ENCODE results near the gene ACTN3.

GRCh38 chr11:66546966-66547661 lies 411 bp downstream of the ACTN3 start:
- TF ChIP-seq, protein P1, sequence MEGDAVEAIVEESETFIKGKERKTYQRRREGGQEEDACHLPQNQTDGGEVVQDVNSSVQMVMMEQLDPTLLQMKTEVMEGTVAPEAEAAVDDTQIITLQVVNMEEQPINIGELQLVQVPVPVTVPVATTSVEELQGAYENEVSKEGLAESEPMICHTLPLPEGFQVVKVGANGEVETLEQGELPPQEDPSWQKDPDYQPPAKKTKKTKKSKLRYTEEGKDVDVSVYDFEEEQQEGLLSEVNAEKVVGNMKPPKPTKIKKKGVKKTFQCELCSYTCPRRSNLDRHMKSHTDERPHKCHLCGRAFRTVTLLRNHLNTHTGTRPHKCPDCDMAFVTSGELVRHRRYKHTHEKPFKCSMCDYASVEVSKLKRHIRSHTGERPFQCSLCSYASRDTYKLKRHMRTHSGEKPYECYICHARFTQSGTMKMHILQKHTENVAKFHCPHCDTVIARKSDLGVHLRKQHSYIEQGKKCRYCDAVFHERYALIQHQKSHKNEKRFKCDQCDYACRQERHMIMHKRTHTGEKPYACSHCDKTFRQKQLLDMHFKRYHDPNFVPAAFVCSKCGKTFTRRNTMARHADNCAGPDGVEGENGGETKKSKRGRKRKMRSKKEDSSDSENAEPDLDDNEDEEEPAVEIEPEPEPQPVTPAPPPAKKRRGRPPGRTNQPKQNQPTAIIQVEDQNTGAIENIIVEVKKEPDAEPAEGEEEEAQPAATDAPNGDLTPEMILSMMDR (conservative IDR thresholded peaks at IDR 0.05; ENCODE audit: low read depth in 2 of 2) = no peak
- TF ChIP-seq, protein P2, sequence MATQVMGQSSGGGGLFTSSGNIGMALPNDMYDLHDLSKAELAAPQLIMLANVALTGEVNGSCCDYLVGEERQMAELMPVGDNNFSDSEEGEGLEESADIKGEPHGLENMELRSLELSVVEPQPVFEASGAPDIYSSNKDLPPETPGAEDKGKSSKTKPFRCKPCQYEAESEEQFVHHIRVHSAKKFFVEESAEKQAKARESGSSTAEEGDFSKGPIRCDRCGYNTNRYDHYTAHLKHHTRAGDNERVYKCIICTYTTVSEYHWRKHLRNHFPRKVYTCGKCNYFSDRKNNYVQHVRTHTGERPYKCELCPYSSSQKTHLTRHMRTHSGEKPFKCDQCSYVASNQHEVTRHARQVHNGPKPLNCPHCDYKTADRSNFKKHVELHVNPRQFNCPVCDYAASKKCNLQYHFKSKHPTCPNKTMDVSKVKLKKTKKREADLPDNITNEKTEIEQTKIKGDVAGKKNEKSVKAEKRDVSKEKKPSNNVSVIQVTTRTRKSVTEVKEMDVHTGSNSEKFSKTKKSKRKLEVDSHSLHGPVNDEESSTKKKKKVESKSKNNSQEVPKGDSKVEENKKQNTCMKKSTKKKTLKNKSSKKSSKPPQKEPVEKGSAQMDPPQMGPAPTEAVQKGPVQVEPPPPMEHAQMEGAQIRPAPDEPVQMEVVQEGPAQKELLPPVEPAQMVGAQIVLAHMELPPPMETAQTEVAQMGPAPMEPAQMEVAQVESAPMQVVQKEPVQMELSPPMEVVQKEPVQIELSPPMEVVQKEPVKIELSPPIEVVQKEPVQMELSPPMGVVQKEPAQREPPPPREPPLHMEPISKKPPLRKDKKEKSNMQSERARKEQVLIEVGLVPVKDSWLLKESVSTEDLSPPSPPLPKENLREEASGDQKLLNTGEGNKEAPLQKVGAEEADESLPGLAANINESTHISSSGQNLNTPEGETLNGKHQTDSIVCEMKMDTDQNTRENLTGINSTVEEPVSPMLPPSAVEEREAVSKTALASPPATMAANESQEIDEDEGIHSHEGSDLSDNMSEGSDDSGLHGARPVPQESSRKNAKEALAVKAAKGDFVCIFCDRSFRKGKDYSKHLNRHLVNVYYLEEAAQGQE (IDR thresholded peaks at IDR 0.05; ENCODE audit: unreplicated experiment) = no peak
- TF ChIP-seq CREB1 (CRISPR knock-in tag; IDR thresholded peaks at IDR 0.05; ENCODE audit: low read depth) = no peak
- no peak for TF ChIP-seq NANOG (IDR thresholded peaks at IDR 0.05; ENCODE audit: borderline replicate concordance)
- no peak for TF ChIP-seq POLR2AphosphoS5 (IDR thresholded peaks at IDR 0.05; ENCODE audit: low read depth)
- TF ChIP-seq EZH2phosphoT487 (IDR thresholded peaks at IDR 0.05; ENCODE audit: unreplicated experiment) = no peak

Measured in GM23338 (cell line).